ENCODE data around the gene RTN4IP1. TPM values are rescaled to one million over a fixed set of nuclear protein-coding genes. Genes with fewer than 3 reads are reported as not detected.
A peak's percentile ranks its signal among the peaks of the same experiment; 100 is the strongest.

The RTN4IP1 gene
- total RNA-seq, 1 experiment from 2014 or later = 23.3 TPM

GRCh38 chr6:106547601-106548453 lies 81.5 kb downstream of the RTN4IP1 start:
- DNase-seq (ENCODE audit: low read depth) = peak; percentile 66

DNA sequence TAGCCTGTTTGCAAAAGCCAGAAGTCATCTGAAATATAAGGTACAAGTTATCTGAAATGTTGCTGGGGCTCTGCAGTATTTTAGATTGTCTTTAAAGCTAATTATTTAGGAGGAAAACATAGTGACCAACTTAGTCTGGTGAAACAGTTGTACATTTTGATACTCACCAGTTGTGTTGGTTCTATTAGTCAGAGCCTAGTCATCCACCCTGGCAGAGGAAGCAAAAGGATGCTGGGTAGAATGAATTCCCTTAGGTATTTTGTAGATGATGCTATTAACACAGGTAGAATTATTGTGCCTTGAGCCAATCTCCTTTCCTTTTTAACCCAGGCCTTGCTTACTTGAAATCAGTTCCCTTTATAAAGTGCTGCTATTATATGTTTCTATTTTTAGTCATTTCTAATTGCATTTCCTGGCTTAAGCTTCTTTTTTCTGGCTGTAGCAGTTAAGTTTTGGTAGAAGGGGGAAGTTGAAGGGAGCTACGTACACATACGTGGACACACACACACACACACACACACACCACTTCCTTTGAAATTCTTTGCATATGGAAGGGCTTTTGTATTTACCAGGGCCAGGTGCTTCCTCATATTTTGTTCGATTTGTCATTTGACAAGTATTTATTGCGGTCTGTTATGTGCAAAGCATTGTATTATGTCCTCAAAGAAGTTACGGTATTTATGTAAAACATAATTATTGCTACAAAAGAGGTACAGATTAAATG lies 82.4 kb downstream of the RTN4IP1 start:
- DNase-seq (ENCODE audit: low read depth) = peak; percentile 77

- DNase-seq (ENCODE audit: low read depth) = peak; percentile 47
These were observed 83.0 kb downstream of the RTN4IP1 start for GRCh38 chr6:106546261-106546690.

GRCh38 chr6:106540907-106541306 lies 88.4 kb downstream of the RTN4IP1 start:
- DNase-seq (ENCODE audit: low read depth) = no peak

- DNase-seq (ENCODE audit: low read depth) = no peak
These were observed 88.9 kb downstream of the RTN4IP1 start for GRCh38 chr6:106540432-106540831.

DNA sequence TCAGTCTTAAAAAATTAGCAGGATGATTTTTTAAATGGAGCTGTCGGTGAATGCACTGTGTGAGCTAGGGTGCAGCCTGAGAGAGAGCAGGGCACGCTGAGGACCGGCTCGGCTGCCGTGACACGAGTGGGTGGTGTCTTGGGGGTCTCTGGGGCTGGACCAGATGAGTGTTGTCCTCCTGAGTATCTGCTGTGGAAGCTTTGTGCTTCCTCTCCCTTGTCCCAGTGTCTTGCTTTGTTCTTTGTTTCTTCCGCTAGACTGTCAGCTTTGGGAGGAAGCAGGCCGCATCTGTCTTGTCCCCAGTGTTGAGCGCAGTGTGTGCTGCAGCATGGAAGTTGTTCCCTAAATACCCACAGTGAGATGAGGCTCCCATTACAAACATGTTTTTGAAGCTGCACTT lies 89.4 kb downstream of the RTN4IP1 start:
- no peak for DNase-seq (ENCODE audit: low read depth)

DNA sequence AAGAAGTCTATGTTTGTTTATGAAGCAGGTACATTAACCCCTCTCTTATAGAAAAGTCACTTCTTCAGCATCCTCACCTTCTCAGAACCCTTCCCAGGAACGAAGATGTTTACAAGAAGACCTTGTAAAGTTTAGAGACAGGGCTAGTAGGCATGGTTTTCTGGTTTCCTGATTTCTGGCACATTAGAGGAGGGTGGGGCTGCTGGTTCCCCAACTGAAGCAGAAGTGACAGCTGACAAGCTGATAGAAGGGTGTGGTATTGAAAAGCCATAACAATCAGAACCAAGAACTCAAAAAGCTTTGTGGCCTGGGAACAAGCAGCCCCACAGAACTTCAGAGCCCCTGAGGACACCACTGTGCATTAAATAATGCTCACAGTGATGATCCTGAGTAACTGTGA lies 91.2 kb downstream of the RTN4IP1 start:
- no peak for DNase-seq (ENCODE audit: low read depth)

GRCh38 chr6:106537662-106538061 lies 91.6 kb downstream of the RTN4IP1 start:
- DNase-seq (ENCODE audit: low read depth) = no peak

- DNase-seq (ENCODE audit: low read depth) = no peak
These were observed 92.4 kb downstream of the RTN4IP1 start for GRCh38 chr6:106536851-106537250.

DNA sequence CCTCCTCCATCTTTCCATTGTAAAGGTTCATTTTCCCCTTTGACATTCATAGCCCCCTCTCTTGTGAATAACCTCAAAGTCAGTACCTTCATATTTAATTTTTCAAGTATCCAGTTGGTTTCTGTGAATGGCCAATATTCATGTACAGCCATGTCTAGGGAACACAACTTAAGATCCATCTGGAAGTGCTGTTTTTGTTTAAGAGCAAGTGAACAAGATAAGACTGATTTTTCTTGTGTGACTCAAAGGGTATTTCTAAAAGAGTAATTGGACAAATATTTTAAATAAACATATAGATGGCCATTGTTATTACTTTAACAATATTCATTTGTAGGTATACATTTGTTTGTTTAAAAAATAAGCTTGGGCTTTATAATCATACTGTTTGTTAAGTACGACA lies 92.9 kb downstream of the RTN4IP1 start:
- DNase-seq (ENCODE audit: low read depth) = no peak

- no peak for DNase-seq (ENCODE audit: low read depth)
These were observed 94.3 kb downstream of the RTN4IP1 start for GRCh38 chr6:106535012-106535411.

- DNase-seq (ENCODE audit: low read depth) = no peak
These were observed 94.7 kb downstream of the RTN4IP1 start for GRCh38 chr6:106534564-106534982.

DNA sequence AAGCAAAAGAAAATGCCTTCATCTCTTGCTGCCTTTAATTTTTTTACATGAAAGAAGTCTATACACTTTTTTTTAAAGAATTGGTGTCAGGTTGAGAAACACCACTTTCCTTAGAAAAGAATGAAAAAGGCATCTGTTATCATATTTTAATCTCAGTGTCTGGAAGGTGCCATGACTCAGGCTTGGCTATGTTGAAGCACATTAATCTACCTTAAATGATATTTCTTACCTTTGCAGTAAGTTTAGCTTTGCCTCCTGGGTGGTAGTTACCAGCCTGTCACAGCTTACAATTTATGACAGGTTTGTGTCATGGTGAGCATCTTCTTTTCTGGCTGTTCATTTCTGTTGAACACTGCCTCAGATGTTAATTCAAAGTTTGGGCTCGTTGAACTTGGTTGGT lies 95.3 kb downstream of the RTN4IP1 start:
- no peak for DNase-seq (ENCODE audit: low read depth)

GRCh38 chr6:106533054-106533453 lies 96.2 kb downstream of the RTN4IP1 start:
- DNase-seq (ENCODE audit: low read depth) = no peak

- DNase-seq (ENCODE audit: low read depth) = no peak
These were observed 98.8 kb downstream of the RTN4IP1 start for GRCh38 chr6:106530502-106530901.

GRCh38 chr6:106530026-106530425 lies 99.3 kb downstream of the RTN4IP1 start:
- no peak for DNase-seq (ENCODE audit: low read depth)

GRCh38 chr6:106529438-106529837 lies 99.9 kb downstream of the RTN4IP1 start:
- no peak for DNase-seq (ENCODE audit: low read depth)

GRCh38 chr6:106528521-106528920 lies 100.8 kb downstream of the RTN4IP1 start:
- DNase-seq (ENCODE audit: low read depth) = no peak

- DNase-seq (ENCODE audit: low read depth) = peak; percentile 84
These were observed 101.3 kb downstream of the RTN4IP1 start for GRCh38 chr6:106527979-106528378.

- no peak for DNase-seq (ENCODE audit: low read depth)
These were observed 102.2 kb downstream of the RTN4IP1 start for GRCh38 chr6:106527117-106527516.

- DNase-seq (ENCODE audit: low read depth) = no peak
These were observed 103.4 kb downstream of the RTN4IP1 start for GRCh38 chr6:106525882-106526275.

DNA sequence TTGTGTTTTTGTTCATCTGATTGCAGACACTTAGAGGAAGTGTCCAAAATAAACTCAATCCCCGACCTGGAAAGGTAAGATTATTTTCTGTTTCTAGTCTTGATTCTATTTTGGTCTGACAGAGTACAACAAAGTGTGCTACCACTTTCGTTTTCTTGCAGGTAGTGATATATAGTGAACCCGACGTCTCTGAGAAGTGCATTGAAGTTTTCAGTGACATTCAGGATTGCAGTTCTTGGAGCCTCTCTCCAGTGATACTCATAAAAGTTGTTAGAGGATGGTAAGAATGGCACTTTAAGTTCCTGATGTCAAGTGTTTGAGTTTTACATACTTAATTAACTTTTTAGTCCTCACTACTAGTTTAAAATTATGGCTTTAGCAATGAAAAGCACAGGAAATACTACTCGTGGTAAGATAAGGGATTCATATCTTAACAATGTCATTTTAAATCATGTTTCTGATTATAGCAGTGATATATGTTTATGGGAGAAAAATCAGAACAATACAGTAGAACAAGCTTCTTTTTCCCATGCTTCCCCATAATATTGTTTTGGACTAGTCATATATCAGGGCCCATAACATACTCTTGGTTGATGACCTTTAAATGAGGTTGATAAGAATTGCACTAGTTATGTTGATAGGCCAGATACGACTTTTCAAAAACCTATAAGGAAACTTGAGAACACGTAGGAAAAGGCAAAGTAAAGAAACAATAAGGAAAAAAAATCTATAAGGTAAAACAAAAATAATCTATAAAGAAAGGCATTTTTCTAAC lies 104.0 kb downstream of the RTN4IP1 start:
- peak; percentile 30 for DNase-seq (ENCODE audit: low read depth)
